GM12891 (cell line): ENCODE data around the gene ETHE1.

ENCODE experiments used
- PAX5 ChIP-seq: IDR thresholded peaks from 2 replicates; pipeline ENCODE4 v1.6.1; 2011; ENCODE audit warnings: low read length, moderate library complexity, mild to moderate bottlenecking; ENCODE audit not compliant: insufficient read depth, severe bottlenecking
- POLR2A ChIP-seq: IDR thresholded peaks from 2 replicates; pipeline ENCODE4 v1.6.1; 2011; ENCODE audit warnings: low read depth, low read length, control low read depth
- POLR2AphosphoS5 ChIP-seq: IDR thresholded peaks from 2 replicates; pipeline ENCODE4 v1.6.1; 2011; ENCODE audit warnings: low read depth, low read length, control low read depth
- POU2F2 ChIP-seq: IDR thresholded peaks from 2 replicates; pipeline ENCODE4 v1.6.1; 2011; ENCODE audit warnings: low read depth, mild to moderate bottlenecking, control low read depth, low read length, moderate library complexity
- TAF1 ChIP-seq: IDR thresholded peaks from 2 replicates; pipeline ENCODE4 v1.6.1; 2011; ENCODE audit warnings: low read depth, low read length, control low read depth

- no peak for TF ChIP-seq TAF1
- no peak for TF ChIP-seq POLR2A
- no peak for TF ChIP-seq POLR2AphosphoS5
- no peak for TF ChIP-seq POU2F2
- no peak for TF ChIP-seq PAX5
These were observed 31.9 kb downstream of the ETHE1 start for GRCh38 chr19:43495082-43495481.
